NCI-H1436 treated with DMSO at 0.1 percent for 48 hours (cell line): ENCODE measurements around the gene NEK4.

Experiments
- DNase-seq: peaks from one replicate; lab custom pipeline; 2025; lab: John Stamatoyannopoulos, UW

NEK4 gene

DNA sequence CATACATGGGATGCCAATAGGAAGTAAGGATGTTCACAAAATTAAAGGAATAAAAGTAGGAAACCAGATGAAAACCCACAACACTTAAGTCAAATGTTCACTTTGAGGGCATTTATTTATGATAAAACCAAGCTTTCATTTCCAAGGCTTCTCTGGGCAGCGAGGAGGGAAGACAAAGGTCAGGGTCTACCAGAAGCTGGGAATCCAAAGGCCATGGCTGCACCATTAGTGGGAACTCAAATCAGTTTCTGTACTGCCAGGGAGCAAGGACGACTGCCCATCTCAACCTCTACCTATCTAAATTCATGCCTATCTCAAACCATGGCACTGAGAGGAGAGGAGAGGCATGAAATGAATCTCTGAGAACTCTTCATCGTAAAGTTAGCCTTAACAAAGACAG, 107.6 kb downstream of the NEK4 start:
- DNase-seq = no peak

DNA sequence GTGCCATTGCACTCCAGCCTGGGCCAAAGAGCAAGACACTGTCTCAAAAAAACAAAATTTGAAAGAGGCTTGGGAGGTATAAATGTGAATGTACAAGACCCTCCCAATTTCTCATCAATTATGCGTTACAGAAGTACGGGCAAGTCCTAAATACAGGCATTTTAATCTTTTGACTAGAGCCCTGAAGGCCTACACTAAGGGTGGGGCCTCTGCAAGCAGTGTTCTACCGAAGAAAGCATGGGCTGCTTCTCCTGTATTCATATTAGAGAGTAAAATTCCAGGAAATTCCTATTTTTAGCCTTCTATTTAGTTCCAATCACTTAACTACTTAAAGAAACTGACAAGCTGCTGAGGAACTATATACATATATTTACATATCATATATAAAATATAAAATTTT, 110.7 kb downstream of the NEK4 start:
- no peak for DNase-seq
